ENCODE measurements around the gene SMG6.

Gene SMG6

GRCh38 chr17:2237950-2238349 is 65.6 kb downstream of the SMG6 start:
- in situ Hi-C loops (cut with HindIII; ENCODE audit: low sequenced_read_pairs): no loop called here

DNA sequence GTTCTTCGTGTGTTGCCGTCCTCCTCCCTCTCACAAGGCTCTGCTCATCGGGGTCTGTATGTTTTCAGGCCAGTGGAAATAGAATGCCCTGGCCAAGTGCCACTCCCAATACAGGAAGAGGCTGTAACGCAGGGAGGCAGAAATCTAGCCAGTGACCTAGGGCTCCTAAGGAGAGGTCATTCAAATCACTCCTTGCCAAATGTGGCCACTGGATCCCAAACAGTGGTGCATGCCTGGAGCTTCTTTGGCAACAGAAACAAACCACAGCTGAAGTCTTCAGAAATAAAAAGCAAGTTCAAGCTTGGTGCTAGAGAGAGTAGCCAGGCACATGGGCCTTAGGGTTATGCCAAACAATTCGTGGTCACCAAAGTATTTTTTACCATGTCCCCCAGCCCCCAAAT is 66.1 kb downstream of the SMG6 start:
- in situ Hi-C loops (cut with HindIII; ENCODE audit: low sequenced_read_pairs): no loop called here

DNA sequence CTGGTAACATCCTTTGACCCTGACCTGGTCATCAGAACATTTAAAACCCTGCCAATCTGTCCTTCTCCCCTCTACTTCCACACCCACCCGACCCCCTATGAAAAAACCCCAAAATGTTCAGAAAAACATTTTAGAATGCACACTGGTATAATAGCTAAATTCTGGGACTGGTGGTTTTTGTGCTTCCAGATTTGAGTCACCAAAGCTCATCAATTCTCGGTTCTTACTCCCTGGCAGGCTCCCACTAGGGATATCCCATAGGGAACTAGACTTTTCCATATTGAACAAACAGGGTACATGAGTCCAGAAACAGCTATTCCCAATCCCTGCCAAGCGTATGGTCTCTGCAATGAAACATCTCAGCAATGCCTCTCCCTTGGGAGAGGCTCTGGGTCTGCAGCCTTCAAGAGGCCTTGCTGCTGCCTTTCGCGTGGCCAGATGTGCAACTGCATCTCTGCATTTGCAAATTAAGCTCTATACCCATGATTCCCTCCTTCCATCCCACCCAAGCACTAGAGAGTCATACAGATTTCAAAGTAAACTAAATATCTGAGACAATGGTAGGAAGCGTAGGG is 67.7 kb downstream of the SMG6 start:
- in situ Hi-C loops (cut with HindIII; ENCODE audit: low sequenced_read_pairs): no loop called here

- in situ Hi-C loops (cut with HindIII; ENCODE audit: low sequenced_read_pairs): no loop called here
Observed at GRCh38 chr17:2235265-2235664, 68.3 kb downstream of the SMG6 start.

- in situ Hi-C loops (cut with HindIII; ENCODE audit: low sequenced_read_pairs): no loop called here
Observed at GRCh38 chr17:2233441-2233947, 70.1 kb downstream of the SMG6 start.

DNA sequence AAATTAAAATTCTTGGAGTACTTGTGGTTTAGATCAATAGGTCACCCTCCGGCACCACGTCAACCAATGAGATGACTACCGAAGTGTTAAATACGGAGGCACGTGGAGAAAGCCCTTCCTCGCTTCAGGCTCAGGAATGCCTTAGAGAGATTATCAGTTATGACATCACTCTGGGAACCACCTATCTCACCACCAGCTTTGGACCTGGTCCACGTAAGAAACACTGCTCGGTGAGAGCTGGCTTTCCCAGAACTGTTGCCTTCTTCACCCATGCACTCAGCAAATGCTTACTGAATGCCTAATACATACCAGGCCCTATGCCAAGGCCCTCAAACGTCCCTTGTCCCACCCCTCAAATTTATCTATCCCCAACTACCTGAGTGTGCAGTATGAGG is 71.3 kb downstream of the SMG6 start:
- in situ Hi-C loops (cut with HindIII; ENCODE audit: low sequenced_read_pairs): no loop called here

GRCh38 chr17:2230877-2231276 is 72.7 kb downstream of the SMG6 start:
- in situ Hi-C loops (cut with HindIII; ENCODE audit: low sequenced_read_pairs): no loop called here

DNA sequence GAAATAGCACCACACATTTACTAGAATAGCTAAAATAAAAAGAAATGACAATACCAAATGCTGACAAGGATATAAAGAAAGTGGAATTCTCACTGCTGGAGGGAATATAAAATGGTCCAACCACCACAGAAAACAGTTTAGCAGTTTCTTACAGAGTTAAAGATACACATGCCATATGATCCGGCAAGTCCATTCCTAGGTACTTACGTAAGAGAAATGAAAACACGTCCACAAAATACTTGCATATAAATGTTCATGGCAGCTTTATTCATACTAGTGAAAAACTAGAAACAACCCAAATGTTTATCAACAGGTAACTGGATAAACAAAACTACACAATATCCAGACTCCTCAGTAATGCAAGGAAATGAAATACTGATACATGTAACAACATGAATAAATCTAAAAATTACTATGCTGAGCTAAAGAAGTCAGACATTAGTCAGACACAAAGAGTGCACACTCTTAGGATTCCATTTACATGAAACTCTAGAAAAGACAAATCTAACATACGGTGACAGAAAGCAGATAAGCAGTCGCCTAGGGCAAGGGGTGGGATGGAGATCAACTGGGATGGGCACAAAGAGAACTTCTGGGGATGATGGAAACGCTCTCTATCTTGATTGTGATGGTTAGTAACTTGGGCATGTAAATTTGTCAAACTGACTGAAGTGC is 76.4 kb downstream of the SMG6 start:
- in situ Hi-C loops (cut with HindIII; ENCODE audit: low sequenced_read_pairs): no loop called here

DNA sequence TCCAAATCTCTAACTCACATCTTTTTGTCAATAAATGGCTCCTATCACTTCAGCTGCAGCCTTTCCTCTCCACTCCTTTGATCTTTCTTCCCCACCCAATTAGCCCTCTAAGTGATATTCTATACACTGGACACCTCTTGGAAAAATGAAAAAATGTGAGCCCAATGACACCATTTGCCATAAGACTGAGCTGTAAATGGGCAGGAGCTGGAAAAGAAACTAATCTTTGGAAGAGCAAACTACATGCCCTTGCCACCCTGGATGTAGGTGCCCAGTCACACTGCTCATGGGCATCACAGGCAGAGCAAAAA is 80.0 kb downstream of the SMG6 start:
- in situ Hi-C loops (cut with HindIII; ENCODE audit: low sequenced_read_pairs): no loop called here

DNA sequence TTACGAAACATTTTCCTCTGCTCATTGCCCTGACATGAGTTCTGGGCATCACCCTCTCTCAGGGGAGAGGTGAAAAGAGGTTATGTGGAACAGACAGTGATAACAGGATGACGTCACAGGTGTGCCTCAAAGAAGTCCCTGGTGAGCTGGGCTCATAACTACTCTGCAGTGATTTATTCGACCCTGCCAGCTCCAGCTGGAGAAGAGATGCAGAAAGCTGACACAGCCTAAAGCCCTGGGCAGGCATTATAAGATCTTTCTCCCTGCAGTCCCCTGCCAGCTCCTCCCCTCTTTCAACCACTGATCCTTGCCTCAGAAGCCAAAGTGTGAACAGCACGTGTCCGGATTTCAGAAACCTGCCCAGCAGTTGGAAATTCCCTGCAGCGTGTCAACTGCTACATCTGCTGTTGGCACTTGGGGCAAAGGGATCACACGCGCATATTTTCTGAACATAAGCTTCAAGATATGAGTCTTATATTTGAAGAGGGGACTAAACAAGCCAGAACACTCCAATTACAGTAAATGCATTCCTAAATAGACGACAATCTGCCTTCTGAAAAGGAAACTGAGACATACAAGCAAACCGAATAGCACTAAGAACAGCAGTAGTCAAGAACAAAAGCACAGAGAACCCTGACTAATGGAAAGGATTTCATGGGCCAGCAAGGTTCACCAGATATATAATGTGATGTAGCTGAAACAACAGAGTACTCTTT is 80.5 kb downstream of the SMG6 start:
- in situ Hi-C loops (cut with HindIII; ENCODE audit: low sequenced_read_pairs): no loop called here

GRCh38 chr17:2222301-2222700 is 81.3 kb downstream of the SMG6 start:
- in situ Hi-C loops (cut with HindIII; ENCODE audit: low sequenced_read_pairs): no loop called here

GRCh38 chr17:2218426-2218825 is 85.2 kb downstream of the SMG6 start:
- in situ Hi-C loops (cut with HindIII; ENCODE audit: low sequenced_read_pairs): no loop called here

DNA sequence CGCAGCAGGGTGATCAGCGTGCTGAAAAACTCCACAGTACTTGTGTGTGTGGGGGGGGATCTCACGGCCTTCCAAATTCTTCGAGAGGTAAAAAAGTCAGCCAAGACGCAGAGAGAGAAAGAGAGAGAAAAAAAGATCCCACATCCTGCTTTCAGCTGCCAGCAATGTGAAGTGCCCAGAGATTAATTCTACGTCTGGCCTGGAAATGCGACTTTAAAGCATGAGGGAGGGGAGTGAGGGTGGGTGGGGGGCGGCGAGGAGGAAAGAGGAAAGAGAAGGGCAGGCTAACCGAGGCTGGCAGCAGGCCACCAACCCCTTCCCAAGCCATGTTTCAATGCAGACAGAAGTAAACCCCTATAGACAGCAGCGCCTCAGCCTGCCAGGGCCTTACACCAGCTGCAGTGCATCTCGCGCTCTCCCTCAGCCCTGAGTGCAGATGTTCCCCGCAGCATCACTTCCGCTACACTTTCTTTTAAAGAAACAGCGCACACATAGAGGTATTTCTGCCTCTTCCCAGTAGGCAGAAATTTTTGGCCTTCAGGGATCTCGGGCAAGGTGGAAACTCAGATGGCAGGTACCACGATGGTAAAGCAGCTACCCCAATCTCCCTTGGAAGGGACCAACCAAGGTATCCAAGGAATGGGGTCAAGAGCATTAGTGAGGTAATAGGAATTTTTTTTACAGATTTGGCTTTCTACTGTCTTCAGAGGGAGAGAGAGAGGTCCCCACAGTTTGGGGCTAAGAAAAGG is 87.8 kb downstream of the SMG6 start:
- in situ Hi-C loops (cut with HindIII; ENCODE audit: low sequenced_read_pairs): no loop called here

DNA sequence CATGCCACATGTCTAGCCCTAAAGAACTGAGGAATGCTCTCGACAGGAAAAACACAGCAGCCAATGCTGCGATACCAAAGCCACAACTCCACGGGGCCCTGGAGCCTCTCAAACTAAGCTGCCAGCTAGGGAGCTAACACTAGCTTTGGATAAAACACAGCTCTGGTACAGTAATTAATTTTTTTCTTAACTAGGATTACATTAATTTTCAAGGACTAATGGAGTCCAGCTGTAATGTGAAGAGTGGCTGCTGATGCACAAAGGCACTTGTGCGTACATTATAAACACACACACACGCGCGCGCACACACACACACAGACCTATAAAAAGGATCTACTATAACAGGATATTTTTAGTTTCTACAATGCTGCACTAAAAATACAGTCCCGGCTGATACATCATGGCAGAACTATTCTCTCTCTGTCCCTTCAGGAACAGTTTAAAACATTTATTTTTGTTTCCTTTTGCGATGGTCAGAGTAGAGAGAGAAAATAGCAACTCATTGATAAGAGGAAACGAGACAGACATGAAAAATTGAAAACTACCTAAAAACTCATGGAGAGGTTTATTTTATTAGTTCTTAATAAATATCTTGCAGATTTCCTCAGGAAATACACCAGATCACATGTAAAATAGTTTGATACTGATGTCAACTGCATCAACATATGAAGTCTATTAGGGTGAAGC is 88.5 kb downstream of the SMG6 start:
- in situ Hi-C loops (cut with HindIII; ENCODE audit: low sequenced_read_pairs): no loop called here

DNA sequence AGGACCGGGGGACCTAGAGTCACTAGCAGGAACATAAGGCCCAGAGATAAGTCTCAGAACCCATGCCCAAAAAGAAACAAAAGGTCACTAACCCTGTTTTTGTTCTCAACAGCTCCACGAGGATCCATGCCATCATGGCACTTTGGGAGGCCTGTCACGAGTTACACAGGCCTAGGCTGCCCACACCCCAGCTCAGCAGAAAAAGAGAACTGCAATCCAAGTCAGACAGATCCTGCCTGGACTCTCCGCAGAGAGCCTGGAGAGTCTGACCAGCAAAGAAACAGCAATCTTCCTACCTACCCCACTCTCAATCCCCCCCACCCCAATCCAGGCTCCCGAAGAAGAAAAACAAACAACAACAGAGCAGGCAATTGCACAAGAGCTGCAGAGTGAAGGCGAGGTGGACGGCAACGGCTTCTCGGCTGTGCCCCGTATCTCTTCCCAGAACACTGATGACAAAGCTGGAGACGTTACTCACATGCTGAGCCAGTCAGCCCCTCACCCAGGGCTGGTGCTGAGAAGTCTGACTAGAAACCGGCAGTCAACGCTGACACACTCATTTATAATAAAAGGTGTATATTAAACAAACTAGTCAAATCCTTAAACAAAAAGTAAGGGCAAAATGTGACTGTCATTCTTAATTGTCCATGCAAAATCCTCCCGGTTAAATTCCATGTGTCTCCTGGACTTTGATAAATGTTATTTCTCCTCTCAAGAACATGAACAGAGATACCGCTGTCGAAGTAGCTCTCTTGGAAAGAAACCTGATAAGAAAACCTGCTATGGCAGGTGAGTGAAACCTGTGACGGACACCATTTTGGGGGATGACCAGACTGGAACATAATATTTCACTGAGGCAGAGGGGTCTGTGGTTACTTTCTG is 89.3 kb downstream of the SMG6 start:
- in situ Hi-C loops (cut with HindIII; ENCODE audit: low sequenced_read_pairs): no loop called here

- in situ Hi-C loops (cut with HindIII; ENCODE audit: low sequenced_read_pairs): no loop called here
Observed at GRCh38 chr17:2213291-2213960, 90.2 kb downstream of the SMG6 start.

DNA sequence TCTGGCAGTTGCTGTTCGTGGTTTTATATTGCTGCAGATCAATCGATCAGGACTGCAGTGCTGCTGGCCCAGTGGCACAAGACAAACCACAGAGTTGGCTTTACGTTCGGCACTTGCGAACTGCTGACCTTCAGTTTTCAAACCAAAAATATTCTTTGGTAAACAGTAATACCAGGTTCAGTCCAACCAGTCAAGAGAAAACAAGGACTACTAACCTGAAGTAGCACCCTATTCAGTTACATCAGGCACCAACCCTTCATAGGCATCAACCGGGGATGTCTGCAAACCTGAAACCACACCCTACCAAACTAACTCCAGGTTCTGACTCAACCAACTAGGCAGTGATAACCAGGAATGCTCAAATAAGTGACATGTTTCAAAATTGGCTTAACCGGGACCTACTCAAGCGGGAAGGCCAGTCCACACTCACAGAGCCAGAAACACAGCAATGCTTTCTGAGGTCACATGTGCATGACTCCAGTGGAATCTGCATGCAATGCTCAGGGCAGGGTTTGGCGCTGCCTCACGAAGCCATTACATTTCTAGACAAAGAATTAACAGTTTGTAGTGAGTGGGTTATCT is 91.1 kb downstream of the SMG6 start:
- in situ Hi-C loops (cut with HindIII; ENCODE audit: low sequenced_read_pairs): no loop called here

- in situ Hi-C loops (cut with HindIII; ENCODE audit: low sequenced_read_pairs): no loop called here
Observed at GRCh38 chr17:2211661-2212399, 91.8 kb downstream of the SMG6 start.

DNA sequence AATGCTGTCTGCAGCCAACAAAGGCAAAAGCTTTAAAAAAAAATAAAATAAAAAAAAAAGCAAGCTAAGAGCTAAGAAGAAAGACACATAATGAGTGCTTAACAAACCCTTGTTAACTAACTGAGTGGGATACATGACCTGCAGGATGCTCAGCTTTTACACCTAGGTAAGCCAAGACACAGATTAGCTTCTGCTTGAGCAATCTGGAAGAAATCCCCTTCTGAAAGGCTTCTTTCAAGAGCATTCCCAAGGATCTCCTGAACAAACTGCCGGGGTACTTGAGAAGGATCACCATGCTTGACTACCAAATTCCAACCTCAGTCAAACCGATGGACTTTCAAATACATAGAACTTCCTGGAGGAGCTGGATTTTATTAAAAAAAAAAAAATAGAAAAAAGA is 92.9 kb downstream of the SMG6 start:
- in situ Hi-C loops (cut with HindIII; ENCODE audit: low sequenced_read_pairs): no loop called here

All from DLD1 (cell line).